HG03439 (cell line): Measurements from ENCODE around the gene OSBP.

ENCODE experiments used
- ATAC-seq: cut with Tn5 transposase; IDR thresholded peaks from one replicate; pipeline ENCODE4 v1.9.1; 2021; ENCODE audit warnings: mild to moderate bottlenecking, moderate library complexity; ENCODE audit not compliant: unreplicated experiment

The OSBP gene

DNA sequence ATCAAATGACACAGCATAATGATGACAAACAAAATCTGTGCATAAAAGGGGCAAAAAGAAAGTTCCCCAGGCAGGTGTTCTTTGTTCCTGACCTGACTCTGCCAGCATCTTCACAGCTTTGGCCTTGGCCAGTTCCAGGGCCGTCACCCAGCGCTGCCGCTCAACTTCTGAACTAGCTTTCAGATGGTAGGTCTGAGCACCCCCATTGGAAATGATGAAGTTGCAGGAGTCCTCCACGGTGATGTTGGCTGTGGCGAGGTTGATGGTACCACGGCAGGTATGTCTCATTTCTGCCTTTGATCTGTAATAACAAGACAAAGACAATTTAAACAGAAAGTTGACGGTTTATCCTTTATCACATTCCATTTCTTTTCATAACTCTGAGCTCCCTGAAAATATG lies 5.3 kb downstream of the OSBP start:
- ATAC-seq, result no peak

DNA sequence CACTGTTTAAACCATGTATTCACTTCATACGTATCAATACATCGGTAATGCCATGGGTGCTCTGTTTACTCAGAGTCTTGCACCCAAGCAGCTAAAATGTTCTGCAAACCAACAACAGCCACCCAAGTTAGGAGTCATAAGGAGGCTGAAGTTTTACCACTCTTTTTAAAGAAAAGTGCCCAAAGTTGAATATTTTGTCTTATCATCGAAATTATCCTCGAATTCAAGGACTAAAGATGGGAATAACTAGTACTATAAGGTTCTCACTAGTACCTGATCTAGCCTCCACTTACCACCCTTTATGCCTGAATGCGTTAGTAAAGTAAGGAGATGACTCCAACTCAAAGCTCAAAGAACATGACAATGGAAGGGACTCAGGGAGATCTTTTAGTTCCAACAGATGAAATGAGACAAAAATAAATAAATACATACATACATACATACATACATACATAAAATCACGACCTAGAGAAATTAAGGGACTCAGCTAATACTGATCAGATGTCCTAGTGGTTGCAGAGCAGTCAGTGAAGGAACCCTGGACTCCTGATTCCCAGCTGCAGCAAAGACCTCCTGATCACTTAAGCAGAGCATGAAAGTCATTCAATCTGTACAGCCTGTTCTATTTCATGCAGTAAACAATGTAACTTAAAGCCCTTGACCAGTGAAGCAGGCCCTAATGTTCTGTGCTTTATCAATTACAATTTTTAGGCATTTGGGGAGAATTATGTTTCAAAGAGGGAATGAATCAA lies 7.7 kb downstream of the OSBP start:
- no peak for ATAC-seq

DNA sequence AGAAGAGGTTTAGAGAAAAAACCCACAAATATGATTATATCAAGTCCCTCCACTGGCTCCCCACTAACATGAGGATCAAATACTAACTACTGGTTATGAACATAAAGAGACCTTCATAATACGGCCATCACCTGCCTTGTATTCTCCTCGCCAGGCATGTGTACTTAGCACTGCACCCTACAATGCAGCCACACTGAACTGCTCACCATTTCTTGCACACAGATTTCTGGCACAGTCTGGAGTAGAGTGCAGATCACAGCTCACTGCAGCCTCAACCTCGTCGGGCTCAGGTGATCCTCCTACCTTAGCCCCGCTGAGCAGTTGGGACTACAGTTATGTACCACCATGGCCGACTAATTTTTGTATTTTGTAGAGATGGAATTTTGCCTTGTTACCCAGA lies 13.1 kb downstream of the OSBP start:
- ATAC-seq, result no peak

DNA sequence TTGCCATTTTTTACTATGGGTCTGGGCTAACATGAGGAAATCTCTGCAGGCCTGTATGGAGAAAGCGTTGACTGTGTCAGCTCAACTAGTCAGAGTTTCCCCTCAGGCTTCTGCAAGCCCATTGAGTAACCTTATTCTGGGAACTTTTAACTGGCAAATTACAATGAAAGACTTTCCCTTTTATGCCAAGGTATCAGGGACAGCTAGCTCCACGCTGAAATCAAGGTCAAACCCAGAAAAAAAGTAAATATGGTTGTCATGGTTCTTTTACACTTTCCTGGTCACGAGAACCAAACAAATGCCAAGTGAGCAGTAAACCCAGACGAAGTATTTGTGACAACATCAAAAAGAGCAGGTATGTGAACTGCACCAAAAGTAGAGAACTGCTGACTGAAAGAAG lies 13.8 kb downstream of the OSBP start:
- no peak for ATAC-seq

DNA sequence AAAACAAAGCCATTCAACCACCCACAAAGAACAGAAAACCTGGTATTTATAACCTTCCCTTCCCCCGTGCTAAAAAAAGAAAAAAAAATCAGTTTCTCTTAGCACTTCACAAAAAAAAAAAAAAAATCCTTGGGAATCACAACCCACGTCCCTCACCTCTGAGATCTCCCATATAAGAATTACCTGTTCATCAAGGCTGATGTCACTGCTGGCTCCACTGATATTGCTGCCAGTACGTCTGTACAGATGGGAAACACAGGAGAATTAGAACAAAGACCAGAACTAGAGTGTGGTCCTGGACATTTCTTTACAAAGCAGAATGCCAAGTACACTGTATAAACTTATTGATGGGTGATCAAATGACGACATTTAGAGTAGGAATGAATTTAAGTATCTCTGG lies 14.9 kb downstream of the OSBP start:
- ATAC-seq, result no peak

DNA sequence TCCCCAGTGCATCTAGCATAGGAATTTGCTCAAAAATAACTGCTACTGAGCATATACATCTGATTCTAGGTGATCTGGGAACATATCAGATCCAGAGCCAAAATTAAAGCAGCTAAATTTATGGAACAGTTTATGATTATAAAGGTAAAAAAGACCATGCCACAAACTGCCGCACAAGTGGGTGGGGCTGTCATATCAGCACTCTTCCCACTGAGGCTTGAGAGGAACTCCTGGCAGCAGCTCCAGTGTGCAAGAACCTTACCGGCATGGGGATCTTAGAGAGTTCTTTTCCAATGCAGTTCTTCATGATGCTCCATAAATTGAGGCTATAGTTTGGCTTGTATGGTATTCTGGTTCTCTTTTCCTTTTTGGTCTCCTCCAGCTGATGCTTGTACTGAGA lies 15.3 kb downstream of the OSBP start:
- ATAC-seq, result no peak

DNA sequence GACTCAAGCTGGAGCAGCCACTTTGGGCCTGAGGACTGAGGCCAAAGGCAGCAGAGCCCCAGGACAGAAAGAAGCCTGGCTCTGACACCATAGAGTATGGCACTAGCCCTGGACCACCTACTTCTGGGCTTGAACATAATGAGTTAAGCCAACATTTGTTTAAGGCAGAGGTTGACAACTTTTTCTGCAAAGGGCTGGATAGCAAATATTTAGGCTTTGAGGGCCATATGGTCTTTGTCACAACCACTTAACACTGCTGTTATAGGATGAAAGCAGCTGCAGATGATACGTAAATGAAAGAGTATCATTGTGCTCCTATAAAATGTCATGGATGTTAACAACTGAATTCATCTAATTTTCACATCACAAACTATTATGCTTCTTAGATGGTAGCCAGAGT lies 16.6 kb downstream of the OSBP start:
- ATAC-seq, result no peak

DNA sequence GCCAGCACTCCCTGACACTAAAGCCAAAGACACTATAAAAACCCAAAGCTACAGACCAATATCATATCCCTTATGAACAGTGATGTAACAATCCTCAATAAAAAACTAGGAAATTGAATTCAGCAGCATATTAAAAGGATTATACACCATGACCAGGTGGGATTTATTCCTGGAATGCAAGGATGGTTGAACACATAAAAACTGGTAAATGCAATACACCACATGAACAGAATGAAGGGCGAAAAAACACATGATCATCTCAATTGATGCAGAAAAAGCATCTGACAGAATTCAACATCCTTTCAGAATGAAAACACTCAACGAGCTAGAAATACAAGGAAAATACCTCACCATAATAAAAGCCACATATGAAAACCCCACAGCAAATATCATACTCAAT lies 31.3 kb downstream of the OSBP start:
- no peak for ATAC-seq

DNA sequence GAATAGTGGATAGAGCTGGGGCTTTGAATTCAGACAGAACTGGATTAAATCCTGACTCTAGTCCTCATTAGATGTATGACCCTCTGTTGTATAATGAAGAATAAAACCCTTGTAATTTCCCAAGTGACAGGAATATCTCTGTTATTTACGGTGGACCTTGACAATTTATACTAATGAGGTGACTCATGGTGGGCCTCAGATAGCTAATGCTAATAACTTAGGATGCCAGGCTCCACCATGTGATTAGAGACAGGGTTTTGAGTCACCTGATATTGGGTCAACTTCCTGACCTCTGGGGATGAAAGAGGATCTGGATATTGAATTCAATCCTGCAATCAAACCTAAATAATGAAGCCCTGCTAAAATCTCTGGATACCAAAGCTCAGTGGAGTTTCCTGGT lies 33.6 kb downstream of the OSBP start:
- no peak for ATAC-seq

DNA sequence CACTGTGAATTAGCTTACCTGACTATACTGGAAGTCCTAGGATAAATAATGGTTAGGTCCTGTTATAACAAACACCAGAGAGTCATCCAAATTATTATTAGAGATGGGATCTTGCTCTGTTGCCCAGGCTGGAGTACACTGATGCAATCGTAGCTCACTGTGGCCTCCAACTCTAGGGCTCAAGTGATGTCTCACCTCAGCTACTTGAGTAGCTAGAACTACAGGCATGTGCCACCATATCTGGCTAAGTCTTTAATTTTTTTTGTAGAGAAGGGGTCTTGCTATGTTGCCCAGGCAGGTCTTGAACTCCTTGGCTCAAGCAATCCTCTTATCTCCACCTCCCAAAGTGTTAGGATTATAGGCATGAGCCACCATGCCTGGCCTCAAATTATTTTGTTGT lies 37.2 kb downstream of the OSBP start:
- ATAC-seq, result no peak

DNA sequence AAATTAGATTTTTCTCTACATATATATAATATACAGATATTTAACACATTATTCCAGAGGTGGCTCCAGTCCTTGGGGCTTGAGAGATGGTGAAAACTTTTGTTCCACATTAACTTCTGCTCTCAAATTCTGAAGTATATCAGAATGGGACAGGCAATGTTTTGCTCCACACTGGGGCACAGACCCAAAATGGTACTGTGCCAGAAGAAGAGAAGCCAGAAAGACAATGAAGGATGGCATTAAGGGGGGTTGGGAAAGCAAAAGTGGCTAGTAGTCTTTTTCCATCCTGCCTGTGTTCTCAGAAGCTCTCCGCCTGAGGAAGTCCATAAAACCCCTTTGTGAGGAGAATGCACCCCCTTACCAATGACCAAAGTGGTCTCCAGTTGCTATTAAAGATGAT lies 40.1 kb downstream of the OSBP start:
- ATAC-seq, result no peak

DNA sequence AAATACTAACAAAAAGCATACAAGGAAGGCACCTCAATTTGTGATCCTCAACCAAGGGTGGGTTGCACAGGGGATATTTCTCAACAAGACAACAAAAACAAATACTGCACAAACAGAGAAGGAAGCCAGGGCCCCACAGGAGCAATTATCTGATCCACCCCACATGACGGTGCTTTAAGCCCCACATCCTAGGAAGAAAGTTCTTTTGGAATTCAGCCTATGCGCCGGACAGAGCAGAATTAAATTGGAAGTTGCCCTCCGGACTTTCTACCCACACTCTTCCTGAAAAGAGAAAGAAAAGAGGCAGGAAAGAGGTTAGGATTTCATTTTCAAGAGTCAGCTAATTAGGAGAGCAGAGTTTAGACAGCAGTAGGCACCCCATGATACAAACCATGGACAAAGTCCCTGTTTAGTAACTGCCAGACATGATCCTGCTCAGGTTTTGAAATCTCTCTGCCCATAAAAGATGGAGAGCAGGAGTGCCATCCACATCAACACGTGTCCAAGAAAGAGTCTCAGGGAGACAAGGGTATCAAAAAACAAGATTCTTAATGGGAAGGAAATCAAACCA lies 40.6 kb downstream of the OSBP start:
- ATAC-seq, result no peak

DNA sequence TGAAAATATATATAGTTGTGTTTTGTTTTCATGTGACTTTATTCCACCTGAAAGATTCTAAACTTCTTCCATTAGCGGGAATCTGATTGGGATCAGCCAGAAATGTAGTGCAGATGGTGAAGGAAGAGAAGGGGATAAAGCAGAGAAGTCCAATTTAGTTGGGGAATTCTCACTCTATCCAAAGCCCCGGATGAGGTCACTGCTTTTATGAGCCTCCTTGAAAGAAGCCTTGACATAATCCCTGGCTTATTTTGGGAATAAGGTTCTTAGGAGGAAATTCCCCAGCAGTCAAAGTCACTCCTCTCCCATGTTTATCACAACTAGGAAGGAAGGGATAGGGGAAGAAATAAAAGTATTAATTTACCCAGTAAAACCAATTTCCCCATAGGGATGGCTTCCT lies 41.1 kb downstream of the OSBP start:
- no peak for ATAC-seq

DNA sequence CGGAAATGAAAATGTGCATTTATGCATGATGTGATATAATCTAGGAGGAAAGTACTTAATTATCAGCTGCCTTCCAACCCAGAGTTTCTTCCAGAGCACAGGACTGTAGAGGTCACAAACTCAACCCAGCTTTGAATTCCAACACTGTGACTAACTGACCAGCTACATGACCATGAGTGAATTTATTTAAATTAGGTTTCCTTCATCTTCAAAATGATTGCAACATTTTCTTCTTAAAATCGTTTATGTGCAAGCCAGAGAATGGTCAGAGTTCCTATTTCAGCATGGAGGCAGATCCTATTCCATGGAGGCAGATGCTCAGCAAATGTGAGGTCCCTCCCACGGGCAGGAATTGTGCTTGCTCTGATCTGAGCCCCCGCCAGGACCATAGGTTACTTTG lies 42.4 kb downstream of the OSBP start:
- no peak for ATAC-seq

DNA sequence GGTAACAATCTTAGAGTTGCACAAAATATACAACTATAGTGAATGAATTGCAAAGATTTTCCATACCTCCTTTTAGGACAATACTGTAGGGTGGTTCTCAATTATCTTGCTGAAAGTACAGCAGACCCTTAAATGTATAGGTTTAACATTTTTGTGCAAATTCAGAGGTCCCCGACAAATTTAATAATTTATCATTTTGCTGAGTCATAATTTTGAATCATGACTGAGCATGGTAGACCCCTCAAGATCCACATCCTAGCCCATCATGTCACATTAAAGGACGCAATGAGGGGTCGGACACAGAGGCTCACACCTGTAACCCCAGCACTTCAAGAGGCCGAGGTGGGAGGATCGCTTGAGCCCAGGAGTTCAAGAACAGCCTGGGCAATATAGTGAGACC lies 43.5 kb downstream of the OSBP start:
- ATAC-seq, result no peak

DNA sequence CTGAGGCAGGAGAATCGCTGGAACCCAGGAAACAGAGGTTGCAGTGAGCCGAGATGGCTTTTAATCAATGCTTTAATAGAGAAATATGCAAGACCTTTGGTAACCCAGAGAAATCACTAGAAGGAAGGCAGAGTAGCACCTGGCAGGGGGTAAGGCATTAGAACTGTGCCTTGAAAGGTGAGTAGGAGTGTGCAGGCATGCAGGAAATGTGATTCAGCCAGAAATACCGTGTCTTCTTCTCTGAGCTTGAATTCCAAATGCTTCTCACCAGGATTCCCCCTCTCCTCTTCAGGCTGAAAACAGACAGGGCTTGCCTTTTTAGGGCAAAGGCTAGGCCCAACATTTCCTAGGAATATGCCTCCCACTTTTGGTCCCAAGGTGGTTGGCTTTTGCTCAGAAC lies 53.3 kb downstream of the OSBP start:
- no peak for ATAC-seq

DNA sequence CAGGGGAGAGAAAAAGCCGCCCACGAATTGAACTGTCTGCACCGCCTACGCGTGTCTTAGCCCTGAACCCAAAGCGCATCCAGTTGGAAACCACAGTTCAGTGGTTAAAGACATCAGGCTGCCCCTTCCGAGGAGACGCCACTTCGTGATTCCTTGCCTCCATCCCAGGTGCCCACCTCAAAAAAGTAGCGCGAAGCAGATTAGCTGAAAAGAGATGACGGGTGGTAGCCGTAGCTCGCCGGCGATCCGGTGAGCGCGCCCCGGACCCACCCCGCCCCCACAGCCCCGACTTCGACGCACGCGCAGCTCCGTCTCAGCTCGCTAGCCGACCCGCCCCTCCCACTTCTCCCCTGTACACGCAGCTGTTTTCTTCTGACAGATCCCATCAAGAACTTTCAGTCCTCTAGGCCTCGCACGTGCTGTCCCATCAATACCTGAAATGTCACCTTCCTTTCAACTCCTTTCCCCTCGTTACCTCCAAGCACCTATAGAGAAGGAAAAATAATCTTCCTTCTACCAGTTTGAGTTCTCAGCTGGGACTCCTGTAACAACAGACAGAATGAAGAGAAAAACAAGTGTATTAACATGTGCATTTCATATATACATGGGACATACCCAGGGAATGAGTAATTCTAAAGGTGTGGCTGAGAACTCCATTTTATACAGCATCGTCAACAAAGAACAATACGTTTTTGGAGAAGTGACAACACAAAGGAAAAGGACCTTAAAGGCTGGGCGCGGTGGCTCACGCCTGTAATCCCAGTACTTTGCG lies 54.7 kb downstream of the OSBP start:
- ATAC-seq, result peak; percentile 38

DNA sequence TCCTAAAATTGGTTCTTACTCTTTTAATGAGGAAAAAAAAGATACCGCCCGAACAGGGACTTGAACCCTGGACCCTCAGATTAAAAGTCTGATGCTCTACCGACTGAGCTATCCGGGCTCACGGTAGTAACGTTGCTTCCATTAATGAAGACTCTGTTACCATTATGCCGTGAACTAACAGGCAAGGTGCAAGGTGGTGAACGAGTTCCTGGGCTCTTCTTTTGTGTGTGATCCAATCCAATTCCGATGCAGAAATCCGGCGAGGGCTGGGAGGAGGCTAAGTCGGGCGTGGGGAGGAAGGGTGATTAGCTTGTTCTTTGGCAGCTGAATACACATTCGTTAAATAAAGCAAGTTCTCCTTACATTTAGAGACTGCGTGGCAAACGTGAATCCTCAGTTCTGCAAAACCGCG lies 55.3 kb downstream of the OSBP start:
- ATAC-seq, result peak; percentile 37

DNA sequence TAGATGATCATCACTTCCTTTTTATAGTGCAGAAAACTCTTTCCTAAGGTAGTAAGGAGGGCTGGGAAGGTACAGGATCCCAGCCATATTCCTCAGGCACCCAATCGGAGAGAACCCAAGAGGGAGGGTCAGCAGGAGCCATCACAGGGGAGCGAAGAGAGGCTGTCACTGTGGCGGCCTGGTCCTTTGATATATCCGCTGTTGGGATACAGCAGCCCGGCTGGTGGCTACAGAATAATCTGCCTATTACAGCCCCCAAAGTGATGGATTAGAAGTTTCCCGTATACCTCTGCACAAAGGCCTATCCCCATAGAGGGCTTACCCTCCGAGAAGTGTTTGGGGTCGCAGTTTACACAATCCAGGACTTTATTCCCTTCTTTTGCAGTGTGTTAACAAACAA lies 55.7 kb downstream of the OSBP start:
- no peak for ATAC-seq

DNA sequence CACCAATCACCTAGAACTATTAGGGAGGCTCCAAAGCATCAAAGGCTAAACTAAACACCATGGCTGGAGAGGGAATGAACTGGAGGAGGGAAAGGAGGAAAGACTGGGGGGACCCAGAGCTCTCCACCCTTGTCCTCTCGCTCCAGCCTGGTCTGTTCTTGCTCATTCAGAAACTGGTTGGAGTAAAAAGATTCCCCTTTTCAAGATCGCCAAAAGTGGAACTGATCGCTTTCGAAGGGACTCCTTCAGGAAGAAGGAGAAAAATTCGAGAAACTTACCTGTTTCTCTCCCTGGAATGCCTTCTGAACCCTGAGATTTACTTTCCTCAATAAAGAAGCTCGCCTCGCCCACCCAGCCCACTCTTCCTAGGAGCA lies 57.3 kb downstream of the OSBP start:
- ATAC-seq, result no peak

DNA sequence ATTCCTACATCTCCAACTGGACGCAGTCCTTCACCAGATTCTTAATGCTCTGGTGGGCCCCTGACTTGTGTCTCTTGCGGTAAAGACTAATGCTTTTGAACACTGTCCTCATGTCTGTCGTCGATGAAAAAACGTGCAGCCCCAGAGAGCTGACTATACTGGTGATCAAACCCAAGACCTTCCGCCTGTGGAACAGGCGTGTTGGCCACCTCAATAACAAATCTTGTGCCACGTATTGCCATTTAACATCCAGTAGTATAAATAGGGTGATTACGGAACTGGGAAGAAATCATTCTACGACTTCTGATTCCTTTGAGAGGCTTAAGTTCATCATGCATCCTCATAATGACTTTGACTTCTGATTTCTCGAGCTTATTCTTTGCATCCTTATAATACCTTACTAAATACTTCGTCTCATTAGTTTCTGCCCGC lies 58.6 kb downstream of the OSBP start:
- ATAC-seq, result no peak
